ENCODE measurements around the gene CACFD1.

The CACFD1 gene

GRCh38 chr9:133459476-133460404 is at the start of gene CACFD1:
Gene CACFD1, plus strand, starts transcription at chr9:133459978. Its CDS starts 89 bp downstream, at chr9:133460067.
- Mint-ChIP-seq H3K27ac (ENCODE audit: low read depth) (peak within 1 kb of the TSS; percentile 97), H3K4me3 (peak within 1 kb of the TSS; percentile 93), H3K36me3 (ENCODE audit: insufficient read depth) (peaks cover 8% of the 10 kb centered on the region), H3K9me3 (no peaks in the 10 kb centered on the region), H3K4me1 (peaks cover 21% of the 10 kb centered on the region), H3K27me3 (peaks cover 4% of the 10 kb centered on the region)
- ATAC-seq (replicated peaks; ENCODE audit: extremely low read depth, poor library complexity, severe bottlenecking): peak; percentile 87
- peak; percentile 82 to 86 for DNase-seq (ENCODE audit: low spot score in 2 of 2)

GRCh38 chr9:133415170-133415569 is 44.6 kb upstream of the CACFD1 start:
- H3K9me3 Mint-ChIP-seq: no peaks in the 10 kb centered on the region
- no peak for ATAC-seq (replicated peaks; ENCODE audit: extremely low read depth, poor library complexity, severe bottlenecking)
- peaks cover 53% of the 10 kb centered on the region for H3K4me1 Mint-ChIP-seq
- H3K27ac Mint-ChIP-seq (ENCODE audit: low read depth): no peak overlapping the region
- H3K27me3 Mint-ChIP-seq: no peaks in the 10 kb centered on the region
- peaks cover 35% of the 10 kb centered on the region for H3K36me3 Mint-ChIP-seq (ENCODE audit: insufficient read depth)
- DNase-seq (ENCODE audit: low spot score in 2 of 2): no peak
- H3K4me3 Mint-ChIP-seq: no peak overlapping the region

GRCh38 chr9:133417541-133418461 is 42.0 kb upstream of the CACFD1 start, which contains the start of gene REXO4:
Gene REXO4, minus strand, starts transcription at chr9:133418010. Its CDS starts 166 bp downstream, at chr9:133417844.
- Mint-ChIP-seq H3K9me3 (no peaks in the 10 kb centered on the region), H3K27ac (ENCODE audit: low read depth) (peak within 1 kb of the TSS; percentile 87), H3K27me3 (no peaks in the 10 kb centered on the region), H3K36me3 (ENCODE audit: insufficient read depth) (peaks cover 19% of the 10 kb centered on the region), H3K4me3 (peak within 1 kb of the TSS; percentile 86), H3K4me1 (peaks cover 57% of the 10 kb centered on the region)
- ATAC-seq (replicated peaks; ENCODE audit: extremely low read depth, poor library complexity, severe bottlenecking): peak; percentile 75
- peak; percentile 81 to 84 for DNase-seq (ENCODE audit: low spot score in 2 of 2)

DNA sequence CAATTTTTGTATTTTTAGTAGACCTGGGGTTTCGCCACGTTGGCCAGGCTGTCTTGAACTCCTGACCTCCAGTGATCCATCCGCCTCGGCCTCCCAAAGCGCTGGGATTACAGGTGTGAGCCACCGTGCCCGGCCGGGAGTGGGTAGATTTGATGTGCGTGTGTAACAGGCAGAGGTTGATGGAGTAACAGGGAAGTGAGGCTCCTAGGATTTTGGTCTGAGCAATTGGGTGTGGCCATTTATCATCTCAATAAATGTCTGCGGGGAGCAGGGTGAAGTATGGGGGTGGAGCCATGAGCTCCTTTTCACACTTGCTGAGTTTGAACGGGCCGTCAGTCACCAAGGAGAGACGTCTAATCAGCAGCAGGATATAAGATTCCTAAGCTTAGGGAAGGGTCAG is 40.8 kb upstream of the CACFD1 start:
- peak overlapping the region; percentile 86 for H3K4me3 Mint-ChIP-seq

DNA sequence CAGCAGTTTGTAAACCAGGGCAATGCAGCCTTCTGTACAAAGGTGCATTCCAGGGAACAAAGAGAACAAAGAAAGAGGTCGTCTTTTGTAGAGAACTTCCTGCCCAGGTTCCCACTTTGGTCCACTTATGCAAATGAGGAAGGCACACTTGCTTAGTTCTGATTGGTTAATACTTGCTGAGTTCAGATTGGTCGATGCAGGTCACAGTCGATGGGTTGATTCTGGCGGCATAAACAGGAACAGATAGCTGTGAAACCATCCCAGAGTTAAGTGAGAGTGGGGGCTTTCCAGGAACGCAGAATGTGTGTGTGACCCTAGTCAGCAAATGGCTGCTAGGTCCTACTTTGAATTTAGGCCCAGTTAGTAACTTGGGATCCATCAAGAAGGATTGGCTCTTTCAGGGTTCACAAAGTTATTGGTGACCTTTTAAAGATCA is 39.4 kb upstream of the CACFD1 start:
- Mint-ChIP-seq H3K27me3 (peaks cover 11% of the 10 kb centered on the region), H3K9me3 (no peaks in the 10 kb centered on the region), H3K4me3 (no peak overlapping the region), H3K36me3 (ENCODE audit: insufficient read depth) (peaks cover 7% of the 10 kb centered on the region), H3K27ac (ENCODE audit: low read depth) (peak overlapping the region; percentile 58), H3K4me1 (peaks cover 39% of the 10 kb centered on the region)
- no peak for DNase-seq (ENCODE audit: low spot score in 2 of 2)
- ATAC-seq (replicated peaks; ENCODE audit: extremely low read depth, poor library complexity, severe bottlenecking): no peak

More for the DNA sequence above, 40.8 kb upstream of the CACFD1 start:
- Mint-ChIP-seq H3K36me3 (ENCODE audit: insufficient read depth) (peaks cover 13% of the 10 kb centered on the region), H3K9me3 (no peaks in the 10 kb centered on the region), H3K27ac (ENCODE audit: low read depth) (peak overlapping the region; percentile 87), H3K27me3 (no peaks in the 10 kb centered on the region), H3K4me1 (peaks cover 53% of the 10 kb centered on the region)
- ATAC-seq (replicated peaks; ENCODE audit: extremely low read depth, poor library complexity, severe bottlenecking) (no peak), DNase-seq (ENCODE audit: low spot score in 2 of 2) (no peak)

DNA sequence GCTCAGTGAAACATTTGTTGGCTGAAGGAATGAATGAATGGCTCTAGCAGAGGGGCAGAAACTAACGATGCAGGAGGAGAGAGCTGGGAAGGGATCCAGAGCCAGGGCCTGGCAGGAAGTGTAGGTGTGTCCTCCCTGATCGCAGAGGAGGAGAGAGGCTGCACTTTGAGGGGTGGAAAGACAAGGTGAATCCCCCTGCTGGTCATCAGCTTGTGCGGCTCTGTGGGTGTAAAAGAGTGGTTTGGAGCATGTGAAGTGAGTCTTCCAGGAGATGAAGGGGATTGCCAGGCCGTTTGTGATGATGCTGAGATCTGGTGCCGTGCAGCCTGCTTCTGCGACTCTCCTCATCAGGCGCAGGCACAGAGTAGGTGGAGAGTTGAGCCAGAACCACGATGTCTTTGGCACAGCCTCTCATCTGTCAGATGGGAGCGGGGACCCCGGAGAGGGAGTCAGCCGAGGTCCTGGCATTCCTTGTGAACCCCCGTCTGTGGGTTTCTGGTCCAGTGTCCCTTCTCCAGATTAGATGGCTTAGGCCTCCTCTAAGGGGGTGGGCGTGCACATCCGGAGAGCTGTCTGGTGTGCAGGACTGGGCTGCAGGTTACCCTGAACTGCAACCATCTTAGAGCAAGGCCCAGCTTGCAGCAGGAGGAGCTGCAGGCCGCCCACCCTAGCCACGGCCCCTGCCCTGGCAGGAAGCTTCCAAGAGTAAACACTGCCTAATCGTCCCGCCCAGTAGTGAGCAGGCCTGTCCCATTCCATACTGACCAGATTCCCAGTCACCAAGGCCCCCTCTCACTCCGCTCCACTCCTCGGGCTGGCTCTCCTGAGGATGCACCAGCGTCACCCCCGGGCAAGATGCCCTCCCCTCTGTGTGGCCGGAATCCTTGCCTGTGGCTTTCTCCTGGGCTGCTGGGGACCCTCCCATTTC is 37.9 kb upstream of the CACFD1 start, which contains the start of gene ADAMTS13:
Gene ADAMTS13 (plus strand): TSS at position 753 of the 928 bp plus-strand sequence. CDS start 77 bp downstream, at position 830.
- Mint-ChIP-seq H3K9me3 (no peaks in the 10 kb centered on the region), H3K27me3 (peaks cover 26% of the 10 kb centered on the region), H3K4me1 (peaks cover 24% of the 10 kb centered on the region), H3K27ac (ENCODE audit: low read depth) (peak within 1 kb of the TSS; percentile 89), H3K36me3 (ENCODE audit: insufficient read depth) (peaks cover 4% of the 10 kb centered on the region), H3K4me3 (no peak within 1 kb of the TSS)
- peak in 1 of 2 donors; percentile 28 for DNase-seq (ENCODE audit: low spot score in 2 of 2)
- peak; percentile 38 for ATAC-seq (replicated peaks; ENCODE audit: extremely low read depth, poor library complexity, severe bottlenecking)

DNA sequence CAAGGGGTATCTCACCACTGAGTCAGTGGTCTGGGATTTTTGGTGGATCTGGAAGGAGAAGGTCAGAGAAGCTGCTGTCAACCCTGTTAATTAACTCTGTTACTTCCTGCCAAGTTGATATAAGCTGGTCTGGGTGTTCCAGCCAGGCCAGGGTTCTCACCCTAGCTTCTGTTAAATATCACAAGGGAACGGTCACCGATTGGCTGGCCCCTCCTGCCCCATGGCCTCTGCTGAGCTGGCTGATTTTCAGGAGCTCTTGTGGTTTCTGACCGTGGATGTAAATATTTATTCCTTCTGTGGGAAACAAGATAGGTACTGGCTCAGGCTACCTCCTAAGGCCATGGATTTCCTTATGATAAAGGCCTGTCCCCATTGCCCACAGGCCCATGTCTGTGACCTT is 36.6 kb upstream of the CACFD1 start:
- Mint-ChIP-seq H3K27ac (ENCODE audit: low read depth) (peak overlapping the region; percentile 88), H3K27me3 (peaks cover 38% of the 10 kb centered on the region)

DNA sequence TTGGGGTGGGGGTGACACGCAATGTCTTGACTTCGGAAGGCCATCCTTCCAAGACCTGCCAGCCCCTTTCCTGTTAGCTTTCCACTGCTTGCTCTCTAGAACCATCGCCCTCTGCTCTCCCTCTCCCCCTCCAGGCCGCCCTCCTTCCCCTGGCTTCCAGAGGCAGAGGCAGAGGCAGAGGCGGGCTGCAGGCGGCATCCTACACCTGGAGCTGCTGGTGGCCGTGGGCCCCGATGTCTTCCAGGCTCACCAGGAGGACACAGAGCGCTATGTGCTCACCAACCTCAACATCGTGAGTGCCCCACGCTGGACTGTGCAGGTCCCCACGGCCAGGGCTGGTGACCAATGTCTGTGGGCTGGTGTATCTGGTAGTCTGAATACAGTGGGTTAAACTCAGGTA is 35.6 kb upstream of the CACFD1 start:
- H3K27ac Mint-ChIP-seq (ENCODE audit: low read depth): no peak overlapping the region
- DNase-seq (ENCODE audit: low spot score in 2 of 2): no peak
- peaks cover 38% of the 10 kb centered on the region for H3K27me3 Mint-ChIP-seq
- H3K36me3 Mint-ChIP-seq (ENCODE audit: insufficient read depth): no peaks in the 10 kb centered on the region
- no peaks in the 10 kb centered on the region for H3K9me3 Mint-ChIP-seq
- no peak for ATAC-seq (replicated peaks; ENCODE audit: extremely low read depth, poor library complexity, severe bottlenecking)
- no peak overlapping the region for H3K4me3 Mint-ChIP-seq
- H3K4me1 Mint-ChIP-seq: peaks cover 12% of the 10 kb centered on the region

More for the DNA sequence above, 36.6 kb upstream of the CACFD1 start:
- Mint-ChIP-seq H3K4me1 (peaks cover 21% of the 10 kb centered on the region), H3K9me3 (no peaks in the 10 kb centered on the region), H3K36me3 (ENCODE audit: insufficient read depth) (no peaks in the 10 kb centered on the region), H3K4me3 (no peak overlapping the region)
- no peak for DNase-seq (ENCODE audit: low spot score in 2 of 2)
- no peak for ATAC-seq (replicated peaks; ENCODE audit: extremely low read depth, poor library complexity, severe bottlenecking)

DNA sequence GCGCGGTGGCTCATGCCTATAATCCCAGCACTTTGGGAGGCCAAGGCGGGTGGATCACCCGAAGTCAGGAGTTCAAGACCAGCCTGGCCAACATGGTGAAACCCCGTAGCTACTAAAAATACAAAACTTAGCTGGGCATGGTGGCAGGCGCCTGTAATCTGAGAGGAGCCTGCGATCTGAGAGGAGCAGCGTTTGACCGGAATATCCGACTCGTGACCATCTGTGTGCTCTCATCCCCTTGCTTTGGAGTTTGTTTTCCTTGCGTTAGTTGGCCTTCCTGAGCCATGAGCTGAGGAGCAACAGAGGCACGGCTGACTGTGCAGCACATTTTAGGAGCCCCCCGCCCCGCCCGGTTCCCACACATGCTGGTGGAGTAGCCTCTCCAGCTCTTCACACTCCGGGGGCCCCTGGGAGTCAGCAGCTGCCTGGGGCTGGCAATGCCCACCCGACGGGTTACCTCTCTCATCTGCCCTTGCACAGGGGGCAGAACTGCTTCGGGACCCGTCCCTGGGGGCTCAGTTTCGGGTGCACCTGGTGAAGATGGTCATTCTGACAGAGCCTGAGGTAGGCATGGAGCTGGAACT is 34.6 kb upstream of the CACFD1 start:
- no peak overlapping the region for H3K27ac Mint-ChIP-seq (ENCODE audit: low read depth)
- H3K9me3 Mint-ChIP-seq: no peaks in the 10 kb centered on the region
- H3K4me1 Mint-ChIP-seq: peaks cover 7% of the 10 kb centered on the region
- H3K36me3 Mint-ChIP-seq (ENCODE audit: insufficient read depth): no peaks in the 10 kb centered on the region
- no peak overlapping the region for H3K4me3 Mint-ChIP-seq
- no peak for ATAC-seq (replicated peaks; ENCODE audit: extremely low read depth, poor library complexity, severe bottlenecking)
- no peak for DNase-seq (ENCODE audit: low spot score in 2 of 2)
- H3K27me3 Mint-ChIP-seq: peaks cover 38% of the 10 kb centered on the region

GRCh38 chr9:133426011-133426410 is 33.8 kb upstream of the CACFD1 start:
- H3K4me1 Mint-ChIP-seq: peaks cover 7% of the 10 kb centered on the region
- H3K27me3 Mint-ChIP-seq: peaks cover 38% of the 10 kb centered on the region
- H3K27ac Mint-ChIP-seq (ENCODE audit: low read depth): no peak overlapping the region
- no peak for DNase-seq (ENCODE audit: low spot score in 2 of 2)
- H3K36me3 Mint-ChIP-seq (ENCODE audit: insufficient read depth): no peaks in the 10 kb centered on the region
- no peaks in the 10 kb centered on the region for H3K9me3 Mint-ChIP-seq
- ATAC-seq (replicated peaks; ENCODE audit: extremely low read depth, poor library complexity, severe bottlenecking): no peak
- H3K4me3 Mint-ChIP-seq: no peak overlapping the region

DNA sequence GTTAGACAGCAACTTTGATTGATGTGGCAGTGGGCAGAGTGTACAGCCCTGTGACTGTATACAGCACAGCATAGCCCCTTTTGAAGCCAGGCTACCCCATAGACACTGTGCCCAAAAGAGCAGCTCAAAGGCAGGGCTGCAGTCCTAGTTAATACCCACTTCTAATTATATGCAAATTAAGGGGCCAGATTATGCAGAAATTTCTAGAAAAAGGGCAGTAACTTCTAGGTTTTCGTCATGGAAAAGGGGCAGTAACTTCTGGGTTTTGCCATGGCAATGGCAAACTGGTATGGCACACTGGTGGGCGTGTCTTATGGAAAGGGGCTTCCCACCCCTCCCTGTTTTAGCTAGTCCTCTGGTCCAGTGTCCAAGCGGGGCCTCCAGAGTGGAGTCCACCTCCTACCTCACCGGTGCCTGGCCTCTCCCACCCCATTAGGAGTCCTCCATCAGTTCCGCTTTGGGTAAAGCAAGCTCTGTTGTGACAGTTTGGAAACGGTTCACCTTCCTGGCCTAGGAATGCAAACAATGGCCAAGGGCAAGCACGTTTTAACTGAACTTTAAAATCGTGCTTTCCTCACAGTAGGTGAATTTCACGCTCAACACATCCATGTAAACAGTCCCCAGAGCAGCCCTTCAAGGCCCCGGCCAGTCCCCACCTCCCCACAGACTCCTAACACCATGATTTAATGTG is 32.0 kb upstream of the CACFD1 start:
- no peak for ATAC-seq (replicated peaks; ENCODE audit: extremely low read depth, poor library complexity, severe bottlenecking)
- H3K4me3 Mint-ChIP-seq: no peak overlapping the region

More for the DNA sequence above, 32.0 kb upstream of the CACFD1 start:
- DNase-seq (ENCODE audit: low spot score in 2 of 2): no peak
- Mint-ChIP-seq H3K27ac (ENCODE audit: low read depth) (no peak overlapping the region), H3K36me3 (ENCODE audit: insufficient read depth) (no peaks in the 10 kb centered on the region), H3K27me3 (peaks cover 38% of the 10 kb centered on the region), H3K4me1 (no peaks in the 10 kb centered on the region), H3K9me3 (no peaks in the 10 kb centered on the region)

All from central memory CD8-positive, alpha-beta T cell (primary cell).